Glomerular endothelial cell (primary cell): ENCODE results near the gene GPATCH4. TPM values are rescaled to one million over a fixed set of nuclear protein-coding genes. Genes with fewer than 3 reads are reported as not detected.

Source experiments
- DNase-seq: peaks from one replicate; pipeline ENCODE4 v3.0.0-alpha.2; 2011; ENCODE audit warnings: low read depth, low spot score; ENCODE audit errors: extremely low read depth
- total RNA-seq: library from RNA; depleted of rRNA; stranded (reverse); fragments of >200 nt; gene quantifications from 2 replicates; pipeline ENCODE4 v1.2.3, GENCODE V29; 2015

Gene GPATCH4
- total RNA-seq, 1 donor from 2014 or later: 36.9 TPM

DNA sequence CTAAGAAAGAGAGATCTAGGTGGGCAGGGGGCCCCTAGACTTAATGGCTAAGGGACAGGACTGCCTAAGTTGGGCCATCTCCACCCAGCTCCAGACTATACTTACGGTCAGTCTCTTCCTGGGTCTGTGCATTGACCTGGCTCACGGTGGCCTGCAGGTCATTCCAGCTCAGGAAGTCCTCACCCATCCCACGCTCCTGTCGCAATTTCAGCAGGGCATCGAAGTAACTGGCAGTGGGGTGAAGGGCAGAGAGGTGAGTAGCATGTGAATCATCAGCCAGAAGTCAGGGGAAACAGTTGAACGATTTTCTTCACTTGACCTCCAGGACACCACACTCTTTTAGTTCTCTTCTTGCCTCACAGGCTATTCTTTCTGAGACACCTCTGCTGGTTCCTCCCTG is 49.4 kb downstream of the GPATCH4 start:
- DNase-seq: no peak

DNA sequence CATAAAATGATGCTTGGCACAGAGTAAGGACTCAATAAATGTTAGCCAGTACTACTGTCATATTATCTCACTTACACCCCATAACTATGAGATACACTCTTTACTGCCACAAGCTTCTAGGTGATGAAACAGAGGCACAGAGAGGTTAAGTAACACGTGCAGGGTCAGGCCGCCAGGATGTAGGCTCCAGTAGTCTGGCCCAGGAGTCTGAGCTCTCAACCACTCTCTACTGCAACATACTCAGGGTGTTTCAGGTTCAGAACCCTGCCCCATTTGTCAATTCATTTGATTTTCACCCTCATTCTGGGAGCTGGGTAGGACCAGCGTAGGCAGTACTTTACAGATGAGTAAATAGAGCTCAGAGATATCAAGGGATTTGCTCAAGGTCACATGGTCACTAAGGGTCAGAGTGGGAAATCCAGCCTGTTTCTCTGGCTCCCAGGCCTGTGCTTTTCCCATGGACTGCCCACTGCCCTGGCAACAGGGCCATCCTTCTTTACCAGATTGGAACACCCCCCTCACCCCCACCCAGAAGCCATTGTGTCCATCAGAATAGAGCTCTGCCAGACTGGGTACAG is 50.1 kb downstream of the GPATCH4 start:
- no peak for DNase-seq

DNA sequence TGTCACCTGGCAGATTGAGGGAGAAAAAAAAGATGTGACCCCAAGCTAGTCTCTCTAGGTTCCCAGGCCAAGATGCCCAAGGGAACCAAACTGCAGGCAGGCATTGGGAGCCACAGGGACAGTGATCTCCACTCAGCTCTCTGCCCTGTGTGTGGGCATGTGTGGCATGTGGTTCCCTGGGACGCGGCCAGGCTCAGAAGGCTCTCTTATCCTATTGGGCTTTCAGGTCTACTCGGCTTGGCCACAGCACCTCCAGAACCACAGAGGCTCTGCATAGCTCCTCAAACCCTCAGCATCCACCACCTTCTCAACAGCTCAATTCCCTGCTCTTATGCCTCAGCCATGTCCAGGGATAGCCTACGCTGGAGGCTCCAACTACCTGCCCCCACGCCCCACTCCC is 50.9 kb downstream of the GPATCH4 start:
- DNase-seq: no peak

DNA sequence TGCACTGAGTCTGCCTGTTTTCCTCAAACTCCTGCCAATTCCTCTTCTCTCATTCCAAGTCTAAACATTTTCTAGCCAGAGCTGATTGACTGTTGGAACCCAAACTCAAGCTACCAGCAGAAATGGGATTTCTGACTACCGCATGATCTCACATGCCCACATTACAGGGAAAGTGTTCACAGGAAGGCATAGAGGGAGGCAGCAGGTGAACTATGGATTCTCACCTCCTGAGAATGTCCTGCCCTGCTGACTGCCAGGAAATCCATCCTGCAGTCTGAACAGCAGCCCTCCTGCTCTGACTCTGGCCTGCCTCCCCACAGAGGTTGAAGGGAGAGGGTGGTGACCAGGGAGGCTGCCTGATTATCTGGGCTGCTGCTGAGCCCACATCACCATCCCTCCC is 51.4 kb downstream of the GPATCH4 start:
- no peak for DNase-seq

DNA sequence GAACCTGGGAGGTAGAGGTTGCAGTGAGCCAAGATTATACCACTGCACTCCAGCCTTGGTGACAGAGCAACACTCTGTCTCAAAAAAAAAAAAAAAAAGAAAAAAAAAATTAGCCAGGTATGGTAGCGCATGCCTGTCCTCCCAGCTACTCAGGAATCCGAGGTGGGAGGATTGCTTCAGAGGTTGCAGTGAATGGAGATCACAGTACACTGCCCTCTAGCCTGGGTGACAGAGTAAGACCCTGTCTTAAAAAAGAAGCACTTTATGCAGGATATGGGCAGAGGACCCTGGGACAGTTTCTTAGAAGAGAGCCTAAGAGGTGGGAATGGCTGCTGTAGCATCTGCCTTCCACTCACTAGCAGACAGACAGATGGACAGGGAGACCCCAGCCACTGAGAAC is 51.9 kb downstream of the GPATCH4 start:
- no peak for DNase-seq

DNA sequence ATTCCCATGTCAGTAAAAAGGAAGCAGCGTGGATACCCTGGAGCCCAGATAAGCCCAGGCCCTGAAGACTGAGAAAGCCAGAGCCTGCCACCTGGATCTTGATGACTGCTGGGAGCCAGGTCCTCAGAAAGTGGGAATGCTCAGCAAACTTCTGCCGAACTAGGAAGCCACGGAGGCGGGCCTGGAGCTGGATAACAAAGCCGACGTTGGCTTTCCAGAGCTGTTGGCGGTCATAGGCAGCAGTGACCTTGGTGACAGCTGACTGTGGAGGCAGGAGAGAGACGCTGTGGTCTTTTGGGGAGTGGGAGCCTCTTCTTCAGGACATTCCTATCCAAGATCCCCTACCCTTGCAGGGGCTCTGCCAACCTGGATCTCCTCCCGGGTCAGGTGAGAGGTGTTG is 53.3 kb downstream of the GPATCH4 start:
- no peak for DNase-seq

DNA sequence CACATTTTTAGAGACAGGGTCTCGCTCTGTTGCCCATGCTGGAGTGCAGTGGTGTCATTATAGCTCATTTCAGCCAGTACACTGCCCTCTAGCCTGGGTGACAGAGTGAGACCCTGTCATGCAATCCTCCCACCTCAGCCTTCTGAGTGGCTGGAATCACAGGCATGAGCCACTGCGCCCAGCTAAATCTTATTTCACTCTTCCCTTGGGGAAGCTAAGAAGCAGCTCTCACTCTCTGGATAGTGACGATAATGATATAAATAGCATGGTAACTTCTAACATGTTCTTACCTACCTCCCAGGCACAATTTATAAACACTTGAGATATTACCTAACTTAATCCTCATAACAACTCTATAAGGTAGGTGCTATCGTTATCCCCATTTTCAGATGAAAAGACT is 53.8 kb downstream of the GPATCH4 start:
- DNase-seq: no peak

DNA sequence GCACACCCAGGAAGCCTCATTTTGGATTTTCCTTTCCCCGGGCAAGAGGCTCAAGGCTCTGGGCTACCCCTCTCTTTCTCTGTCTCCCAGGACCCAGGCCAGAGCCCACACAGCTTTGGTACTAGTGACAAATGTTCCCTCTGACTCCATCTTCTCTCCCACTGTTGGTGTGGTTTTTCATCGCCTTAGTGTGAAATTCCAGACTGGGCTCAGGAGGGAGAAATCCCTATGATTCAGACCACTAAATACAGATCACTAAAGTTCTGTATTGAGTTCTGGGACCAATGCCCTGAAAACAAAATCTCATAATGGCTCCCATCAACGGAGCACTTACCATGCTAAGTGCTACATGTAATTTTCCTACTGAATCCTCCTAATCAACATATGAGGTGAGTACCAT is 55.0 kb downstream of the GPATCH4 start:
- DNase-seq: no peak

DNA sequence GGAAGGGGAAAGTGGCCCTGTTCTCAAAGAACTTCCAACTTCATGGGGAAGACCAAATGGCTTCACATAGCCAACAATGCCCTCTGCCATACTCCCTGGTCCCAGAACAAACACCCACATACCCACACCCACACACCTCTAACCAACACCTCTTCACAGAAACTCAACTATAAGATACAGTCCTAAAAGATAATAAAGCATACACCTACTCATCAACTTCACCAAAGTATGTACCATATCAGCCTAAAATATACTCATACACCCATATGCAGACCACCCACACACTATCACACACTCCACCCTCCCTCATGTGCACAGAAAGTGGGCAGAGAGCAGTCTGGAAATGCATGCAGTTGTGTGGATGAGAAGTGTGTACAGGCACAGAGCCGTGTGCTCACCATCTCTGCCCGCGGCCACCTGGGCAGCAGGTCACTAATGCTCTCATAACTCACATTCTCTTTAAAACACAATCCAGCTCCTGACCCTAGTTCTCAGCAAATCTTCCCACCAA is 56.6 kb downstream of the GPATCH4 start:
- DNase-seq: no peak

Other genes starting within 250 kb of the GPATCH4 start
- not detected in 2 replicates for gene RHBG, start 232.3 kb downstream of the GPATCH4 start, total RNA-seq
- gene MEF2D, start 100.7 kb downstream of the GPATCH4 start, total RNA-seq: 41.5 and 67.0 TPM in 2 replicates
- gene IQGAP3, start 28.9 kb downstream of the GPATCH4 start, total RNA-seq: 5.7 and 14.5 TPM in 2 replicates
- not detected in 2 replicates for gene TTC24, start 21.8 kb downstream of the GPATCH4 start, total RNA-seq
- 55.4 and 76.2 TPM in 2 replicates for gene NAXE, start 9.7 kb downstream of the GPATCH4 start, total RNA-seq
- gene HAPLN2, start 17.9 kb upstream of the GPATCH4 start, total RNA-seq: not detected in 2 replicates
- 0.24 TPM in 1 of 2 replicates, not detected in the other for gene BCAN, start 40.6 kb upstream of the GPATCH4 start, total RNA-seq
- gene NES, start 75.9 kb upstream of the GPATCH4 start, total RNA-seq: 250 and 276 TPM in 2 replicates
- gene CRABP2, start 104.1 kb upstream of the GPATCH4 start, total RNA-seq: 0.35 and 0.63 TPM in 2 replicates
- gene METTL25B, start 127.0 kb upstream of the GPATCH4 start, total RNA-seq: 8.8 and 9.5 TPM in 2 replicates
- 18.6 and 19.5 TPM in 2 replicates for gene ISG20L2, start 127.3 kb upstream of the GPATCH4 start, total RNA-seq
- 48.3 and 79.0 TPM in 2 replicates for gene MRPL24, start 139.6 kb upstream of the GPATCH4 start, total RNA-seq
- gene HDGF, start 150.2 kb upstream of the GPATCH4 start, total RNA-seq: 169 and 184 TPM in 2 replicates
- 51.5 and 55.0 TPM in 2 replicates for gene PRCC, start 166.1 kb upstream of the GPATCH4 start, total RNA-seq
- gene SH2D2A, start 215.4 kb upstream of the GPATCH4 start, total RNA-seq: 0.44 and 0.82 TPM in 2 replicates